Keratinocyte (primary cell): ENCODE results near the gene CYP46A1. TPM values are rescaled to one million over a fixed set of nuclear protein-coding genes. Genes with fewer than 3 reads are reported as not detected.

Experiments used
- DNase-seq: peaks from one replicate; pipeline ENCODE4 v3.0.0-alpha.2; 2011; ENCODE audit warnings: low read depth, missing footprints, low spot score
- FAIRE-seq: peaks from 2 replicates; lab custom pipeline; 2011; peaks lifted over from hg19 to GRCh38; lab: Jason Lieb, UNC
- H2AFZ ChIP-seq: 2 replicates; pipeline ENCODE4 v1.6.0; 2012; ENCODE audit warnings: low read length, control low read depth, inconsistent platforms; ENCODE audit not compliant: control insufficient read depth
- H3K27ac ChIP-seq: 2 replicates; pipeline ENCODE4 v1.5.1; 2011; ENCODE audit warnings: low read length; ENCODE audit not compliant: control insufficient read depth, insufficient read depth
- H3K27me3 ChIP-seq: 3 replicates; pipeline ENCODE4 v1.6.0; 2011; ENCODE audit warnings: low read length; ENCODE audit not compliant: control insufficient read depth, insufficient read depth; ENCODE audit errors: extremely low read depth
- H3K36me3 ChIP-seq, 2 experiments: 2 replicates in 1 of 2; 3 replicates in 1 of 2; pipeline ENCODE4 v1.5.1; 2011; ENCODE audit warnings: low read length in 2 of 2, mild to moderate bottlenecking in 1 of 2; ENCODE audit not compliant: control insufficient read depth in 2 of 2, insufficient read depth in 2 of 2; ENCODE audit errors: extremely low read depth in 1 of 2
- H3K4me1 ChIP-seq: 3 replicates; pipeline ENCODE4 v1.5.1; 2011; ENCODE audit warnings: low read length; ENCODE audit not compliant: control insufficient read depth, insufficient read depth; ENCODE audit errors: extremely low read depth
- H3K4me2 ChIP-seq: 3 replicates; pipeline ENCODE4 v1.6.0; 2011; ENCODE audit warnings: low read depth, low read length; ENCODE audit not compliant: control insufficient read depth, insufficient read depth; ENCODE audit errors: extremely low read depth
- H3K4me3 ChIP-seq, 3 experiments: fragments of 200-600 bp in 1 of 3; sonication (generic) in 1 of 3; 2 replicates in 2 of 3; 3 replicates in 1 of 3; pipeline ENCODE4 v1.5.1; 2011 to 2016; ENCODE audit warnings: low read length in 3 of 3, mild to moderate bottlenecking in 3 of 3, control low read depth in 2 of 3, inconsistent platforms in 1 of 3, low read depth in 1 of 3, mixed read lengths in 1 of 3, mixed run types in 1 of 3, moderate library complexity in 1 of 3; ENCODE audit not compliant: control insufficient read depth in 2 of 3, insufficient read depth in 2 of 3; ENCODE audit errors: extremely low read depth in 1 of 3
- H3K79me2 ChIP-seq: 2 replicates; pipeline ENCODE4 v1.6.0; 2012; ENCODE audit warnings: low read length; ENCODE audit not compliant: control insufficient read depth, insufficient read depth
- H3K9ac ChIP-seq: 3 replicates; pipeline ENCODE4 v1.6.0; 2011; ENCODE audit warnings: low read length; ENCODE audit not compliant: control insufficient read depth, insufficient read depth; ENCODE audit errors: extremely low read depth
- H3K9me1 ChIP-seq: 3 replicates; pipeline ENCODE4 v1.6.0; 2011; ENCODE audit warnings: low read length; ENCODE audit not compliant: control insufficient read depth, insufficient read depth; ENCODE audit errors: extremely low read depth
- H3K9me3 ChIP-seq: 2 replicates; pipeline ENCODE4 v1.5.1; 2012; ENCODE audit warnings: low read depth, low read length; ENCODE audit not compliant: control insufficient read depth
- H4K20me1 ChIP-seq: 3 replicates; pipeline ENCODE4 v1.6.0; 2011; ENCODE audit warnings: low read length; ENCODE audit not compliant: control insufficient read depth, insufficient read depth; ENCODE audit errors: extremely low read depth
- CTCF ChIP-seq, 3 experiments: IDR thresholded peaks in 1 of 3; conservative IDR thresholded peaks in 1 of 3; optimal IDR thresholded peaks in 1 of 3; 2 replicates in 2 of 3; 3 replicates in 1 of 3; pipeline versions ENCODE3 to v1.5.1; 2011; ENCODE audit warnings: low read length in 3 of 3, mild to moderate bottlenecking in 3 of 3, moderate library complexity in 2 of 3, control low read depth in 1 of 3, inconsistent platforms in 1 of 3; ENCODE audit not compliant: insufficient read depth in 2 of 3; ENCODE audit errors: extremely low read depth in 1 of 3
- EZH2 ChIP-seq: IDR thresholded peaks from one replicate; pipeline ENCODE4 v1.6.1; 2012; ENCODE audit warnings: inconsistent platforms, mild to moderate bottlenecking, low read length, moderate library complexity
- dilution Hi-C: fragments of 300-500 bp; cut with MboI; formaldehyde crosslinking; loops from one replicate; pipeline ENCODE4 v1.7.0; 2020; ENCODE audit warnings: low sequenced_read_pairs; ENCODE audit not compliant: extremely low pct_ligation_motif_present
- polyA plus RNA-seq, 5 experiments: library from polyadenylated mRNA; depleted of rRNA in 3 of 5; stranded (reverse) in 3 of 5; stranded (forward) in 1 of 5; unstranded in 1 of 5; fragments of >200 nt; gene quantifications; 1 replicate in 1 of 5; 2 replicates in 3 of 5; 3 replicates in 1 of 5; pipeline versions ENCODE4 v1.2.1 to v1.2.3, GENCODE V29; 2011 to 2012; ENCODE audit warnings: missing spikeins in 2 of 5, low read depth in 1 of 5, low replicate concordance in 1 of 5

CYP46A1 gene
- polyA plus RNA-seq, 1 donor (not counting 4 experiments of a cell fraction or from before 2014, with no cell fraction given) = 0.01 TPM

GRCh38 chr14:99684410-99684934, 374 bp downstream of the CYP46A1 start:
- Histone ChIP-seq H4K20me1 (no peaks in the 10 kb centered on the region), H3K9me3 (no peaks in the 10 kb centered on the region), H3K4me1 (peaks cover 5% of the 10 kb centered on the region), H3K4me2 (peak overlapping the region; percentile 60), H3K9ac (peak overlapping the region; percentile 15), H3K27ac (no peak overlapping the region), H3K27me3 (peaks cover 18% of the 10 kb centered on the region), H2AFZ (peak overlapping the region; percentile 42), H3K4me3 (peak overlapping the region; percentile 34 to 63 (median 58)), H3K9me1 (no peaks in the 10 kb centered on the region), H3K36me3 (no peaks in the 10 kb centered on the region), H3K79me2 (no peaks in the 10 kb centered on the region)
- TF ChIP-seq EZH2 (no peak), CTCF (optimal IDR thresholded peaks at IDR 0.05 in 1 of 3, IDR thresholded peaks at IDR 0.05 in 1 of 3, conservative IDR thresholded peaks at IDR 0.05 in 1 of 3; ENCODE audit: extremely low read depth in 1 of 3, insufficient read depth in 2 of 3, low read length in 3 of 3) (no peak)
- FAIRE-seq (no peak), DNase-seq (no peak)
- dilution Hi-C loops = no loop called here

GRCh38 chr14:99685151-99685591, 1.1 kb downstream of the CYP46A1 start:
- H3K9me1 ChIP-seq = no peaks in the 10 kb centered on the region
- no peak for FAIRE-seq

More at GRCh38 chr14:99685151-99685591, 1.1 kb downstream of the CYP46A1 start:
- H3K27me3 ChIP-seq = peaks cover 13% of the 10 kb centered on the region
- H3K4me2 ChIP-seq = no peak overlapping the region
- TF ChIP-seq CTCF (optimal IDR thresholded peaks at IDR 0.05 in 1 of 3, IDR thresholded peaks at IDR 0.05 in 1 of 3, conservative IDR thresholded peaks at IDR 0.05 in 1 of 3; ENCODE audit: extremely low read depth in 1 of 3, insufficient read depth in 2 of 3, low read length in 3 of 3) (no peak), EZH2 (no peak)
- DNase-seq = no peak
- dilution Hi-C loops = no loop called here
- no peaks in the 10 kb centered on the region for H3K9me3 ChIP-seq
- peaks cover 5% of the 10 kb centered on the region for H3K4me1 ChIP-seq
- no peak overlapping the region for H3K27ac ChIP-seq
- no peaks in the 10 kb centered on the region for H4K20me1 ChIP-seq
- no peak overlapping the region for H3K4me3 ChIP-seq
- H3K79me2 ChIP-seq = no peaks in the 10 kb centered on the region
- no peak overlapping the region for H2AFZ ChIP-seq
- no peak overlapping the region for H3K9ac ChIP-seq
- no peaks in the 10 kb centered on the region for H3K36me3 ChIP-seq
